ENCODE measurements around the gene SMARCD3. TPM values are rescaled to one million over a fixed set of nuclear protein-coding genes. Genes with fewer than 3 reads are reported as not detected.

SMARCD3 gene
- total and polyA plus RNA-seq, 2 of the 13 experiments (the other 11 are each of a cell fraction or from before 2014, with no cell fraction given), result 0.20 to 0.62 TPM

GRCh38 chr7:151260883-151261282, 12.4 kb upstream of the SMARCD3 start:
- no peaks in the 10 kb centered on the region for H3K36me3 ChIP-seq (replicated peaks in 1 of 2; ENCODE audit: control insufficient read depth in 1 of 2, insufficient read depth in 2 of 2, low read length in 2 of 2)
- H3K9me3 ChIP-seq (ENCODE audit: low read length), result no peaks in the 10 kb centered on the region
- ATAC-seq, result no peak
- no peak overlapping the region for H3K4me2 ChIP-seq (ENCODE audit: low read depth, low read length)
- no peaks in the 10 kb centered on the region for H4K20me1 ChIP-seq (ENCODE audit: insufficient read depth, low read length)
- ChIA-PET POLR2A (no interaction called here), CTCF (ENCODE audit: low intra/inter-chr PET ratio, low total read pairs) (no interaction called here)
- in situ Hi-C loops (cut with HindIII; ENCODE audit: extremely low pct_ligation_motif_present, low pct_unique_long_range_greater_than_20kb) (no loop called here), intact Hi-C loops (cut with micrococcal nuclease; ENCODE audit: unreplicated experiment) (no loop called here)
- H3K9ac ChIP-seq (ENCODE audit: insufficient read depth, low read depth, low read length), result no peak overlapping the region
- no peak overlapping the region for H3K4me3 ChIP-seq (replicated peaks in 1 of 3; ENCODE audit: insufficient read depth in 1 of 3, low read depth in 2 of 3, low read length in 3 of 3)
- 76% methylated on average over 6 of the region's 8 CpGs for WGBS (ENCODE audit: low lambda C conversion rate)
- H3K27me3 ChIP-seq (ENCODE audit: control insufficient read depth in 1 of 2, insufficient read depth in 2 of 2, low read length in 2 of 2), result peaks cover 8 to 60% of the 10 kb centered on the region in 2 experiments
- H3K79me2 ChIP-seq (ENCODE audit: insufficient read depth, low read length), result no peaks in the 10 kb centered on the region
- no peak overlapping the region for H2AFZ ChIP-seq (ENCODE audit: low read length)
- FAIRE-seq, result no peak
- no peak for DNase-seq (ENCODE audit: low spot score)
- H3K4me1 ChIP-seq (ENCODE audit: insufficient read depth, low read length), result no peaks in the 10 kb centered on the region
- no peak for TF ChIP-seq EEA1 (CRISPR knock-in tag; IDR thresholded peaks at IDR 0.05; ENCODE audit: borderline replicate concordance)
- no peak for TF ChIP-seq IKZF5 (CRISPR knock-in tag; IDR thresholded peaks at IDR 0.05)
- TF ChIP-seq ZNF576 (CRISPR knock-in tag; IDR thresholded peaks at IDR 0.05), result no peak
- TF ChIP-seq ZSCAN21 (CRISPR knock-in tag; IDR thresholded peaks at IDR 0.05; ENCODE audit: borderline replicate concordance), result no peak
- TF ChIP-seq MXI1 (IDR thresholded peaks at IDR 0.05; ENCODE audit: borderline replicate concordance, low read depth, low read length), result no peak
- TF ChIP-seq HNRNPUL1 (IDR thresholded peaks at IDR 0.05; ENCODE audit: low read depth, low read length), result no peak
- no peak for TF ChIP-seq ZFP1 (CRISPR knock-in tag; IDR thresholded peaks at IDR 0.05)
- TF ChIP-seq HNRNPLL (IDR thresholded peaks at IDR 0.05; ENCODE audit: low read depth, low read length, poor library complexity, severe bottlenecking), result no peak
- TF ChIP-seq ZNF577 (CRISPR knock-in tag; IDR thresholded peaks at IDR 0.05; ENCODE audit: borderline replicate concordance, low read depth), result no peak
- TF ChIP-seq KDM2A (CRISPR knock-in tag; IDR thresholded peaks at IDR 0.05; ENCODE audit: borderline replicate concordance, low read depth), result no peak
- TF ChIP-seq ZNF766 (CRISPR knock-in tag; IDR thresholded peaks at IDR 0.05; ENCODE audit: borderline replicate concordance), result no peak
- TF ChIP-seq, protein P1, sequence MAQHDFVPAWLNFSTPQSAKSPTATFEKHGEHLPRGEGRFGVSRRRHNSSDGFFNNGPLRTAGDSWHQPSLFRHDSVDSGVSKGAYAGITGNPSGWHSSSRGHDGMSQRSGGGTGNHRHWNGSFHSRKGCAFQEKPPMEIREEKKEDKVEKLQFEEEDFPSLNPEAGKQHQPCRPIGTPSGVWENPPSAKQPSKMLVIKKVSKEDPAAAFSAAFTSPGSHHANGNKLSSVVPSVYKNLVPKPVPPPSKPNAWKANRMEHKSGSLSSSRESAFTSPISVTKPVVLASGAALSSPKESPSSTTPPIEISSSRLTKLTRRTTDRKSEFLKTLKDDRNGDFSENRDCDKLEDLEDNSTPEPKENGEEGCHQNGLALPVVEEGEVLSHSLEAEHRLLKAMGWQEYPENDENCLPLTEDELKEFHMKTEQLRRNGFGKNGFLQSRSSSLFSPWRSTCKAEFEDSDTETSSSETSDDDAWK (CRISPR knock-in tag; IDR thresholded peaks at IDR 0.05), result no peak
- no peak for TF ChIP-seq CHD2 (IDR thresholded peaks at IDR 0.05; ENCODE audit: low read depth, low read length)
- TF ChIP-seq ZNF367 (CRISPR knock-in tag; IDR thresholded peaks at IDR 0.05; ENCODE audit: borderline replicate concordance), result no peak
- TF ChIP-seq CSRNP2 (CRISPR knock-in tag; conservative IDR thresholded peaks at IDR 0.05; ENCODE audit: low read depth), result no peak
- TF ChIP-seq ZNF644 (CRISPR knock-in tag; IDR thresholded peaks at IDR 0.05; ENCODE audit: low read depth), result no peak
- TF ChIP-seq KLF11 (CRISPR knock-in tag; IDR thresholded peaks at IDR 0.05), result no peak
- TF ChIP-seq ZNF234 (CRISPR knock-in tag; conservative IDR thresholded peaks at IDR 0.05), result no peak
- no peak for TF ChIP-seq POGZ (CRISPR knock-in tag; IDR thresholded peaks at IDR 0.05)
- no peak for TF ChIP-seq FOXP1 (IDR thresholded peaks at IDR 0.05)
- TF ChIP-seq FOXP1 (CRISPR knock-in tag; IDR thresholded peaks at IDR 0.05), result no peak
- no TSS peak for BruUV-seq (replicated peaks)
- H3K27ac ChIP-seq (ENCODE audit: extremely low read length, insufficient read depth, low read length), result no peak overlapping the region

All from HepG2 (cell line).